ENCODE data around the gene OR9A2.

GRCh38 chr7:143038635-143039034 lies 11.7 kb upstream of the OR9A2 start:
- TF ChIP-seq POLR2A (IDR thresholded peaks at IDR 0.05), result no peak
- TF ChIP-seq, protein P1, sequence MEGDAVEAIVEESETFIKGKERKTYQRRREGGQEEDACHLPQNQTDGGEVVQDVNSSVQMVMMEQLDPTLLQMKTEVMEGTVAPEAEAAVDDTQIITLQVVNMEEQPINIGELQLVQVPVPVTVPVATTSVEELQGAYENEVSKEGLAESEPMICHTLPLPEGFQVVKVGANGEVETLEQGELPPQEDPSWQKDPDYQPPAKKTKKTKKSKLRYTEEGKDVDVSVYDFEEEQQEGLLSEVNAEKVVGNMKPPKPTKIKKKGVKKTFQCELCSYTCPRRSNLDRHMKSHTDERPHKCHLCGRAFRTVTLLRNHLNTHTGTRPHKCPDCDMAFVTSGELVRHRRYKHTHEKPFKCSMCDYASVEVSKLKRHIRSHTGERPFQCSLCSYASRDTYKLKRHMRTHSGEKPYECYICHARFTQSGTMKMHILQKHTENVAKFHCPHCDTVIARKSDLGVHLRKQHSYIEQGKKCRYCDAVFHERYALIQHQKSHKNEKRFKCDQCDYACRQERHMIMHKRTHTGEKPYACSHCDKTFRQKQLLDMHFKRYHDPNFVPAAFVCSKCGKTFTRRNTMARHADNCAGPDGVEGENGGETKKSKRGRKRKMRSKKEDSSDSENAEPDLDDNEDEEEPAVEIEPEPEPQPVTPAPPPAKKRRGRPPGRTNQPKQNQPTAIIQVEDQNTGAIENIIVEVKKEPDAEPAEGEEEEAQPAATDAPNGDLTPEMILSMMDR (IDR thresholded peaks at IDR 0.05), result no peak

Data from esophagus squamous epithelium (tissue), 4 donors.